Panc1 (cell line): Measurements from ENCODE around the gene SLC17A7. TPM values are rescaled to one million over a fixed set of nuclear protein-coding genes. Genes with fewer than 3 reads are reported as not detected.
A peak's percentile ranks its signal among the peaks of the same experiment; 100 is the strongest.

Source experiments
- ATAC-seq: fragments of 200-7000 bp; cut with Tn5 transposase; 2 replicates; pipeline ENCODE4 v1.9.1; 2020; ENCODE audit warnings: mild to moderate bottlenecking, moderate library complexity
- BruUV-seq: library from RNA; stranded (reverse); fragments of 400-500 nt; replicated peaks from 2 replicates; lab custom pipeline; 2021; lab: Mats Ljungman, UMichigan
- CTCF ChIA-PET: fragments of 300-600 bp; sonication (Branson Sonifier 250); formaldehyde crosslinking; loops from one replicate; lab custom pipeline; 2022; ENCODE audit warnings: antibody characterized with exemption; lab: Charles Lee
- POLR2A ChIA-PET: fragments of 300-600 bp; sonication (Branson Sonifier 250); formaldehyde crosslinking; loops from one replicate; lab custom pipeline; 2022; ENCODE audit warnings: antibody characterized with exemption; lab: Charles Lee
- DNase-seq: peaks from one replicate; pipeline ENCODE4 v3.0.0-alpha.2; 2010; ENCODE audit warnings: low read depth, low spot score
- H3K27ac ChIP-seq: 2 replicates; pipeline ENCODE4 v1.5.1; 2011; ENCODE audit warnings: mild to moderate bottlenecking, low read length, inconsistent platforms
- H3K27me3 ChIP-seq: fragments of 200-500 bp; sonication (Bioruptor generic); 2 replicates; pipeline ENCODE4 v1.6.0; 2014; ENCODE audit warnings: low read length, inconsistent platforms; ENCODE audit not compliant: control insufficient read depth, insufficient read depth
- H3K36me3 ChIP-seq: fragments of 200-500 bp; sonication (Bioruptor generic); 2 replicates; pipeline ENCODE4 v1.5.1; 2014; ENCODE audit warnings: inconsistent platforms, mild to moderate bottlenecking, low read length, moderate library complexity; ENCODE audit not compliant: control insufficient read depth, insufficient read depth
- H3K4me1 ChIP-seq: 2 replicates; pipeline ENCODE4 v1.5.1; 2011; ENCODE audit warnings: inconsistent platforms, mild to moderate bottlenecking, low read length, moderate library complexity; ENCODE audit not compliant: control insufficient read depth, insufficient read depth
- H3K4me3 ChIP-seq, 2 experiments: 2 replicates each; pipeline ENCODE4 v1.5.1; 2011 to 2012; ENCODE audit warnings: low read depth in 2 of 2, low read length in 2 of 2, mild to moderate bottlenecking in 2 of 2, inconsistent platforms in 1 of 2, moderate library complexity in 1 of 2
- H3K9me3 ChIP-seq: fragments of 200-500 bp; sonication (Bioruptor generic); 2 replicates; pipeline ENCODE4 v1.5.1; 2014; ENCODE audit warnings: low read depth, mild to moderate bottlenecking, inconsistent platforms, low read length, moderate library complexity; ENCODE audit not compliant: control insufficient read depth, insufficient read depth
- POLR2AphosphoS5 ChIP-seq: IDR thresholded peaks from 2 replicates; pipeline ENCODE4 v1.6.1; 2012; ENCODE audit warnings: mild to moderate bottlenecking, low read depth, low read length, moderate library complexity
- SIN3A ChIP-seq: IDR thresholded peaks from 2 replicates; pipeline ENCODE4 v1.6.1; 2012; ENCODE audit warnings: low read depth, mild to moderate bottlenecking, low read length, moderate library complexity, borderline replicate concordance; ENCODE audit not compliant: insufficient read depth
- TCF7L2 ChIP-seq: IDR thresholded peaks from 2 replicates; pipeline ENCODE4 v1.6.1; 2011; ENCODE audit warnings: mild to moderate bottlenecking, low read depth, low read length, inconsistent platforms
- in situ Hi-C: cut with HindIII; loops from 2 replicates; pipeline ENCODE4 v1.10.0; 2016; ENCODE audit warnings: low sequenced_read_pairs, low pct_unique_long_range_greater_than_20kb
- intact Hi-C: fragments of 100-400 bp; cut with micrococcal nuclease; formaldehyde crosslinking; loops from one replicate; pipeline ENCODE4 v1.10.0; 2022; ENCODE audit not compliant: unreplicated experiment
- total RNA-seq: library from RNA; stranded (reverse); gene quantifications from one replicate; pipeline ENCODE4 v1.2.1, GENCODE V29; 2021; ENCODE audit not compliant: unreplicated experiment
- TF ChIP-seq, protein P1 (sequence below), 2 experiments: IDR thresholded peaks; 2 replicates each; pipeline ENCODE4 v1.6.1; 2011 to 2012; ENCODE audit warnings: low read depth in 2 of 2, control low read depth in 1 of 2, low read length in 1 of 2, mild to moderate bottlenecking in 1 of 2, moderate library complexity in 1 of 2; ENCODE audit not compliant: insufficient read depth in 1 of 2
- TF ChIP-seq, protein P2 (sequence below): fragments of 450-650 bp; IDR thresholded peaks from 2 replicates; pipeline ENCODE4 v1.5.1; 2017; ENCODE audit warnings: mild to moderate bottlenecking

SLC17A7 gene
- total RNA-seq, 1 experiment from 2014 or later = 1.2 TPM

DNA sequence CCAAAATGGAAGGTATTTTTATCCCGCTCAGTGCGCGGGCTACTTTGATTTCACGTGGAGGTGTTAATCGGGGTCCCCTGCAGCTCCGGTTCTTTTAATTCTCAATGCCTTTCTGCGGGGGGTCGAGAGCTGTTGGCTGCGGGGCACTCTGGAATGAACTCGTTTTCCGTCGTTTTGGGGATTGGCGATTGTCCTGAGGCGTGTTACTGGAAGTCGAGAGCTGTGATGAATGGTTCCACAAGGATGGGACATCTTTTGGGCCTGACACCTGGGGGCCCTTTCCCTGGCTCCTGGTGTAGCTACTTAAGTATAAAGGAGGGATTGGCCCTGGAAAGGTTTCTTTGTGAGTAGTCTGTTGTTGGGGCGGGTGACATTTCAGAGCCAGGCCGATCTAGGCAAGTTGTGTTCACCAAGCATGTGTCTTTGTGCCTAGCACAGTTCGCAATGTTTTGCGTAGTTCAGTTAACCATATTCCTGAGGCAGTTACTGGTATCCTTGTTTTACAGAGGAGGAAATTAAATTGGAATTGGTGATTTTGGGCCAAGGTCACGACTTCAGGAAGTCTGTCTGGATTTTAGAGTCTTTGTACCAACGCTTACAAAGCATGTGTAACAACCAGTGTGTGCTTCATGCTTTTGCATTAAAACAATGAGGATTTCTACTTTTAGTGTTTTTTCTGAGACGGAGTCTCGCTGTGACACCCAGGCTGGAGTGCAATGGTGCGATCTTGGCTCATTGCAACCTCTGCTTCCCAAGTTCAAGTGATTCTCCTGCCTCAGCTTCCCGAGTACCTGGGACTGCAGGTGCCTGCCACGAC is 46.9 kb upstream of the SLC17A7 start:
- H3K27me3 ChIP-seq = no peaks in the 10 kb centered on the region
- no peaks in the 10 kb centered on the region for H3K9me3 ChIP-seq
- TF ChIP-seq TCF7L2 (no peak), SIN3A (no peak), POLR2AphosphoS5 (no peak; the same call in 1 of the 2 replicates)
- TF ChIP-seq, protein P1, sequence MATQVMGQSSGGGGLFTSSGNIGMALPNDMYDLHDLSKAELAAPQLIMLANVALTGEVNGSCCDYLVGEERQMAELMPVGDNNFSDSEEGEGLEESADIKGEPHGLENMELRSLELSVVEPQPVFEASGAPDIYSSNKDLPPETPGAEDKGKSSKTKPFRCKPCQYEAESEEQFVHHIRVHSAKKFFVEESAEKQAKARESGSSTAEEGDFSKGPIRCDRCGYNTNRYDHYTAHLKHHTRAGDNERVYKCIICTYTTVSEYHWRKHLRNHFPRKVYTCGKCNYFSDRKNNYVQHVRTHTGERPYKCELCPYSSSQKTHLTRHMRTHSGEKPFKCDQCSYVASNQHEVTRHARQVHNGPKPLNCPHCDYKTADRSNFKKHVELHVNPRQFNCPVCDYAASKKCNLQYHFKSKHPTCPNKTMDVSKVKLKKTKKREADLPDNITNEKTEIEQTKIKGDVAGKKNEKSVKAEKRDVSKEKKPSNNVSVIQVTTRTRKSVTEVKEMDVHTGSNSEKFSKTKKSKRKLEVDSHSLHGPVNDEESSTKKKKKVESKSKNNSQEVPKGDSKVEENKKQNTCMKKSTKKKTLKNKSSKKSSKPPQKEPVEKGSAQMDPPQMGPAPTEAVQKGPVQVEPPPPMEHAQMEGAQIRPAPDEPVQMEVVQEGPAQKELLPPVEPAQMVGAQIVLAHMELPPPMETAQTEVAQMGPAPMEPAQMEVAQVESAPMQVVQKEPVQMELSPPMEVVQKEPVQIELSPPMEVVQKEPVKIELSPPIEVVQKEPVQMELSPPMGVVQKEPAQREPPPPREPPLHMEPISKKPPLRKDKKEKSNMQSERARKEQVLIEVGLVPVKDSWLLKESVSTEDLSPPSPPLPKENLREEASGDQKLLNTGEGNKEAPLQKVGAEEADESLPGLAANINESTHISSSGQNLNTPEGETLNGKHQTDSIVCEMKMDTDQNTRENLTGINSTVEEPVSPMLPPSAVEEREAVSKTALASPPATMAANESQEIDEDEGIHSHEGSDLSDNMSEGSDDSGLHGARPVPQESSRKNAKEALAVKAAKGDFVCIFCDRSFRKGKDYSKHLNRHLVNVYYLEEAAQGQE (IDR thresholded peaks at IDR 0.05; ENCODE audit: insufficient read depth in 1 of 2, low read depth in 2 of 2, low read length in 1 of 2) = no peak
- no TSS peak for BruUV-seq
- H3K36me3 ChIP-seq = peaks cover 32% of the 10 kb centered on the region
- no peak for DNase-seq
- intact Hi-C loops = no loop called here
- ChIA-PET CTCF (no interaction called here), POLR2A (interaction anchor here (0.8 kb wide), 1 partner anchor 152 kb away, joined by 3 read pairs; no protein-coding TSS in a partner anchor)
- peak overlapping the region; percentile 83 to 90 for H3K4me3 ChIP-seq
- H3K4me1 ChIP-seq = peaks cover 13% of the 10 kb centered on the region
- H3K27ac ChIP-seq = peak overlapping the region; percentile 97
- no peak for ATAC-seq
- in situ Hi-C loops = no loop called here

DNA sequence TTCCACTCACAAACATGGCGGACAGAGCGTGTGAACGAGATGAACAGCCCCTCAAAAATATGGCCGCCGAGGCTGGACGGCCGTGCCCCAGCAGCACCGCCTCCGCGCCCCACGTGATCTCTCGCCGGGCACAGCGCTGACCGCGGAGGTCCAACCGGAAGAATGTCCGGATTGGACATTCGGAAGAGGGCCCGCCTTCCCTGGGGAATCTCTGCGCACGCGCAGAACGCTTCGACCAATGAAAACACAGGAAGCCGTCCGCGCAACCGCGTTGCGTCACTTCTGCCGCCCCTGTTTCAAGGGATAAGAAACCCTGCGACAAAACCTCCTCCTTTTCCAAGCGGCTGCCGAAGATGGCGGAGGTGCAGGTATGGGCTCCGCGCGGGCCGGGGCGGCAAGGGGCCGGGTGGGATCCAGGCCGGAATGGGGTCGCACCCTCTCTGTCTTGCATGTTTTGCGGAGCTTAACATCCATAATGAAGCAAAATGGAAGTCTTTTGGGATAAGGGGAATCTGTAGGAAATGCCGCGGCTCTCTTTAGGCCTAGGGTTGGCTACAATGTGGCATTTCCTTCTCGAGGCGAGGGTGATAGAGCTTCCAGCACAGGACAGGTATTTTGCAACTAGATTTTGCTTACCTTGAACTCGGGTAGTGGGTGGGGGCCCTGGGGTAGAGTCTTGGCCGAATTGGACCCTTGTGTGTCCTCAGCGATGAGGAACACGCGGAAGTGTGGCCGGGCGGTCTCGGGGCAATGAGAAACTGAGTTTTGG is 46.1 kb upstream of the SLC17A7 start, which contains the start of gene RPL13A:
RPL13A (plus strand) TSS at position 332 of the 769 bp plus-strand sequence; CDS start at position 354, 22 bp downstream.
- H3K36me3 ChIP-seq = peaks cover 32% of the 10 kb centered on the region
- intact Hi-C loops (no loop called here), in situ Hi-C loops (no loop called here)
- ATAC-seq = peak; percentile 96
- peaks cover 13% of the 10 kb centered on the region for H3K4me1 ChIP-seq
- peak; percentile 93 for DNase-seq
- peak; percentile 79; the same call in 1 of the 2 replicates for TF ChIP-seq SIN3A
- peak; percentile 84 for TF ChIP-seq TCF7L2
- TF ChIP-seq, protein P1 (IDR thresholded peaks at IDR 0.05; ENCODE audit: insufficient read depth in 1 of 2, low read depth in 2 of 2, low read length in 1 of 2) = no peak
- TF ChIP-seq, protein P2, sequence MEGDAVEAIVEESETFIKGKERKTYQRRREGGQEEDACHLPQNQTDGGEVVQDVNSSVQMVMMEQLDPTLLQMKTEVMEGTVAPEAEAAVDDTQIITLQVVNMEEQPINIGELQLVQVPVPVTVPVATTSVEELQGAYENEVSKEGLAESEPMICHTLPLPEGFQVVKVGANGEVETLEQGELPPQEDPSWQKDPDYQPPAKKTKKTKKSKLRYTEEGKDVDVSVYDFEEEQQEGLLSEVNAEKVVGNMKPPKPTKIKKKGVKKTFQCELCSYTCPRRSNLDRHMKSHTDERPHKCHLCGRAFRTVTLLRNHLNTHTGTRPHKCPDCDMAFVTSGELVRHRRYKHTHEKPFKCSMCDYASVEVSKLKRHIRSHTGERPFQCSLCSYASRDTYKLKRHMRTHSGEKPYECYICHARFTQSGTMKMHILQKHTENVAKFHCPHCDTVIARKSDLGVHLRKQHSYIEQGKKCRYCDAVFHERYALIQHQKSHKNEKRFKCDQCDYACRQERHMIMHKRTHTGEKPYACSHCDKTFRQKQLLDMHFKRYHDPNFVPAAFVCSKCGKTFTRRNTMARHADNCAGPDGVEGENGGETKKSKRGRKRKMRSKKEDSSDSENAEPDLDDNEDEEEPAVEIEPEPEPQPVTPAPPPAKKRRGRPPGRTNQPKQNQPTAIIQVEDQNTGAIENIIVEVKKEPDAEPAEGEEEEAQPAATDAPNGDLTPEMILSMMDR = no peak
- TF ChIP-seq POLR2AphosphoS5 = peak; percentile 99
- peak within 1 kb of the TSS; percentile 83 to 90 for H3K4me3 ChIP-seq
- TSS peak; percentile 92 for BruUV-seq
- ChIA-PET POLR2A (no interaction called here), CTCF (no interaction called here)
- H3K27me3 ChIP-seq = no peaks in the 10 kb centered on the region
- peak within 1 kb of the TSS; percentile 97 for H3K27ac ChIP-seq
- H3K9me3 ChIP-seq = no peaks in the 10 kb centered on the region
